AG10803 (cell line): ENCODE measurements around the gene PPP2R1B.
A peak's percentile ranks its signal among the peaks of the same experiment; 100 is the strongest.

Source experiments
- DNase-seq: peaks from one replicate; pipeline ENCODE4 v3.0.0; 2010; ENCODE audit warnings: low read depth
- H3K4me3 ChIP-seq: 2 replicates; pipeline ENCODE4 v1.5.1; 2011; ENCODE audit warnings: mild to moderate bottlenecking, low read length, control low read depth
- CTCF ChIP-seq: conservative IDR thresholded peaks from 2 replicates; pipeline ENCODE4 v1.5.1; 2011; ENCODE audit warnings: mild to moderate bottlenecking, low read length, control low read depth, inconsistent platforms

Gene PPP2R1B

GRCh38 chr11:111748035-111748804, 18.0 kb downstream of the PPP2R1B start:
- DNase-seq = no peak
- no peak overlapping the region for H3K4me3 ChIP-seq
- TF ChIP-seq CTCF = no peak

GRCh38 chr11:111745719-111746504, 20.3 kb downstream of the PPP2R1B start:
- no peak overlapping the region for H3K4me3 ChIP-seq
- TF ChIP-seq CTCF = no peak
- DNase-seq = peak; percentile 72

DNA sequence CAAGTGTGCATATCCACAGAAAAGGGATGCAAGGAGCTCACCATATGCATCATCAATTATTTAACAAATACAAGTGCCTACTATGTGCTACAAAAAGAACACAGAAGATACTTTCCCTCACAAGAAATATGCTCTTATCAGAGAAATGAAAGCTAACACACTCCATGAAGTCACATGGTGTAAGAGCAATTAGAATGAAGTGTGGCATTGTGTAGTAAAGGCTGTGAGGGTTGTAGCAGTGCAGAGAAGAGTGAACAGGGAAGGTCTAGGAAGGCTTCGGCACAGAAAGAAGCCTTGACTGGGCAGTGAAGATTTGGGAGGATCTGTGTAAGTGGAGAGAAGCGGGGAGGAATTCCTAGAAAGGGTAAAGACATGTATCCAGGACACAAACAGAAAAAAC, 22.5 kb downstream of the PPP2R1B start:
- TF ChIP-seq CTCF = no peak
- H3K4me3 ChIP-seq = no peak overlapping the region
- DNase-seq = no peak

DNA sequence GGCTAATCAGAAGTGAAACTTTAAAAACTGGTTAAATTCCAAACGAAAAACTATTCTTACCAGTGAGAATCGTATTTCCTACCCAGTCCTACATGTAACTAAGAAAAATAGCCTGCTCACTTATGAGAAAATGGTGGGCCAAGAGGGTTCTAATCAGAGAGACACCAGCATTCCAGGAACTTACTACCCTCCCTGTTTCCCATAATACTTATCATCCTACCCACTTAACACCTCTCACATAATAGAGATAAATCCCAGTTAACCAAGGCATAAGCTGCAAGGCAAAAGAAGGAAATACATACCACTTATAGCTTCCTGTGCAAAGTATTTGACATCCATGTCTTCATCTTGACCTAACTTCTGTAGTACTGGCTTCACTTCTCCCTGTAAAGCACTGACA, 24.4 kb downstream of the PPP2R1B start:
- TF ChIP-seq CTCF = no peak
- no peak overlapping the region for H3K4me3 ChIP-seq
- DNase-seq = no peak

GRCh38 chr11:111739299-111739698, 26.9 kb downstream of the PPP2R1B start:
- TF ChIP-seq CTCF = no peak
- no peak for DNase-seq
- no peak overlapping the region for H3K4me3 ChIP-seq

DNA sequence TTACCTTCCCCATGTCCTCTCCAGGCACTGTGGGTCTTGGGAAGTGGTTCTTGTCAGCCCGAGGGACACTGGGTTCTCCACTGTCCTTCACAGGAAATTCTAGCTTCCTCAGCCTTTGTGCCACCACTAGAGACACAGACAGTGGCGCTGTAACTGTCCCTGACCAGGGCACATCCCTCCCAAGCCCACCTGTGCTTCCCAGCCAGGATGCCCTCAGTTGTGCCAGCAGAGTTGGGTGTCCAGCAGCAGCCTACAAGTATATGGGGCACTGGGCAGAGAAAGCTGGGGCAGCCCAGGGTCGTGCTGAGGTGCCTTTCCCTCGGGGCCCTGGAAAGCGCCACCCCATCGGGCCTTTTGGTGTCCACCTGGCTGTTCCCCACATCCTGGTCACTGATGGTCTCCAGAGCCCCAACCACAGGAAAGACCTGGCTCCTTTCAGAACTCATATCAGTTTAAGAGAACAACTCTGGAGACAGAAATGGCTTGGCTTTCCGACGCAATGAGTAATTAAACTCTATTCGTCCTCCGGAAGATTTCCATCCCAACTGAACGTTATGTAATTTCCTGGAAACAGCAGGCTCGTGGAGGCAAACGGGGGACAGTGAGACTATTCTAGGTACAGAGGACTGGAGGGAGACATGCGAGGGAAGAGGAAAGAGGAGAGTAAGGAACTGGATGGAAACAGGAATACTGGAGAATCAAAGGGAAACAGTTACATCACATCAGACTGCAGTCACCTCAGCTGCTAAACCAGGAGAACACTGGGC, 28.6 kb downstream of the PPP2R1B start:
- peak; percentile 21 for DNase-seq
- no peak for TF ChIP-seq CTCF
- no peak overlapping the region for H3K4me3 ChIP-seq
